ENCODE results near the gene PDE7B. TPM values are rescaled to one million over a fixed set of nuclear protein-coding genes. Genes with fewer than 3 reads are reported as not detected.

Gene PDE7B
- total RNA-seq, 2 experiments from 2014 or later: 0.29 to 0.34 TPM

DNA sequence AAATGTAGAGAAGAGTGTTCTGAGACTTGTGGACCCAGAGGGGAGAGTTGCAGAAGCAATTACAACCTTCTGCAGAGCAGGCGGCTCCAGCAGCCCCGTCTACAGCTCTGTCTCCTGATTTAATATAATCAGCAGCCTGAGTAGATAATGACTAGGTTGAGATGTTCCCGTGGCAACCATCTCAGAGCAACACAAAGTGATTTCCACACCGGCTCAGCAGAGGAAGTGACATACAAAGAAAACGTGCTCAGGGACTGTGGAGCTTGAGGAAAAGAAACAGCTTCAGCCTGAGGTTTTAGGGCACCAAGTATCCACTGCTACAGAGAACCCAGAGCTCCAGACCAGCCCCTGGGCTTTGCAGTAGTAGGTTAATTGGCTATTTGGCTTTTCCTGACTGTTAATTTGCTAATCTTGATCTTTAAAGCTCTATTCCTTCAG is 262.3 kb downstream of the PDE7B start:
- no peak for DNase-seq
- no peaks in the 10 kb centered on the region for H3K36me3 Mint-ChIP-seq (ENCODE audit: low read depth)
- CTCF ChIA-PET: no interaction called here
- peaks cover 7% of the 10 kb centered on the region for H3K27me3 Mint-ChIP-seq (ENCODE audit: low read depth)
- H3K27ac Mint-ChIP-seq: no peak overlapping the region
- POLR2A ChIA-PET: no interaction called here
- H3K4me3 Mint-ChIP-seq: no peak overlapping the region
- no peaks in the 10 kb centered on the region for H3K9me3 Mint-ChIP-seq (ENCODE audit: insufficient read depth)
- no peaks in the 10 kb centered on the region for H3K4me1 Mint-ChIP-seq (ENCODE audit: low read depth)
- peak; percentile 30 for ATAC-seq

DNA sequence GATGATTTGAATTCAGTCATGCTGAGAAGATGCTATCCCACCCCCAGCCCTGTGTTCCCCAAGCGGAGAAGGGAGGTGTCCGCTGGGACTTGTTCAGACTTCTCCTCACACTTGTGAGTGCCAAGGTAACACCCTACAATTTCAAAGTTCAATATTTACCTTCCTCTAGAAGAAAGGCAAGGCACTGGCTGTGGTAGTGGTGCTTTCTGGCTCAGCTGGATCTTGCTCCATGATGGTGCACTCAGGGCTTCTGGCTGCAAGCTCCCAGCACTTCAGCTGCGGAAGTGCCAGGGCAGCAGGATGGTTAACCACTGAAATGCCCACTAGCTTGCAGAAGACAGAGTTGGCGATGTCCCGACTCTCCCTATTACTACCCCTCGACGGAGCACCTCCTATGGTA is 263.2 kb downstream of the PDE7B start:
- Mint-ChIP-seq H3K4me1 (ENCODE audit: low read depth) (no peaks in the 10 kb centered on the region), H3K27ac (no peak overlapping the region), H3K36me3 (ENCODE audit: low read depth) (no peaks in the 10 kb centered on the region), H3K9me3 (ENCODE audit: insufficient read depth) (no peaks in the 10 kb centered on the region), H3K4me3 (no peak overlapping the region), H3K27me3 (ENCODE audit: low read depth) (peaks cover 7% of the 10 kb centered on the region)
- ChIA-PET POLR2A (no interaction called here), CTCF (no interaction called here)
- ATAC-seq (no peak), DNase-seq (no peak)

DNA sequence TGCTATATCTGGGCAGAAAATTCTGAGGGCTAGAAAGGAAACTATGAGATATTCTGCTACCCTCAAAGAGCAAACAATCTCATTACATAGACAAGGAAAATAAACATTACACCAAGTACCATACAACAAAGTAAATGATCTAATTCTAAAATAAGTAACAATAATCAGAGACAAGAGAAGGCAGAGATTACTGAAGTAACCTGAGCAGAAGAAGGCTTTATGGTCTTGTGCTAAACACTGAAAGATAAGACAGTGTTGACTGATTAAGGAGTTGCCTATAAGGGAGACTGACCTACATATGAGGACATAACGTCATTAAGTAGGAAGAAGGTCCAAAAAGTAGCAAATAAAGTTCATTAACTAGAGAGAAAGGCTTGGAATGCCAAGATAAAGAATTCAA is 264.4 kb downstream of the PDE7B start:
- no peak overlapping the region for H3K27ac Mint-ChIP-seq
- no peaks in the 10 kb centered on the region for H3K9me3 Mint-ChIP-seq (ENCODE audit: insufficient read depth)
- H3K36me3 Mint-ChIP-seq (ENCODE audit: low read depth): no peaks in the 10 kb centered on the region
- ChIA-PET POLR2A (no interaction called here), CTCF (no interaction called here)
- DNase-seq: no peak
- no peaks in the 10 kb centered on the region for H3K4me1 Mint-ChIP-seq (ENCODE audit: low read depth)
- H3K4me3 Mint-ChIP-seq: no peak overlapping the region
- ATAC-seq: no peak
- H3K27me3 Mint-ChIP-seq (ENCODE audit: low read depth): peaks cover 4% of the 10 kb centered on the region

DNA sequence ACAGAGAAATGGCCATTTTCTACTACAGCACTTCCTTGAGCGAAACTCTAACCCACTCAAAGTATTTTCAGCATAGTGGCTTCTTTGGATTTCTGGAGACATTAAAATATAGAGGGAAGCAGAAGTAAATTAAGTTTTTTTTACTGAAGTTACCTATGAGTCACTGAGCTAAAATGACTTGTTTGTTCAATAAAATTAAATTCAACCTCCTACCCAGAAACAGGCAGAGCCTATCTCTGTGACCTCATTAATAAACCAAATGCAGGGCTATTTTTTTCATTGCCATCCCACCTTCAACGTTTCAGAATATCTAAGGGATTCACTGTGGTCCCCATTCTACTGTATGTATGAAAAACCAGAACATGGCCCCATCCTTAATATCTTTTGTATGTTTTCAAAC is 265.6 kb downstream of the PDE7B start:
- ChIA-PET CTCF (no interaction called here), POLR2A (no interaction called here)
- no peaks in the 10 kb centered on the region for H3K9me3 Mint-ChIP-seq (ENCODE audit: insufficient read depth)
- no peak for ATAC-seq
- no peak overlapping the region for H3K27ac Mint-ChIP-seq
- no peaks in the 10 kb centered on the region for H3K36me3 Mint-ChIP-seq (ENCODE audit: low read depth)
- peaks cover 4% of the 10 kb centered on the region for H3K27me3 Mint-ChIP-seq (ENCODE audit: low read depth)
- DNase-seq: no peak
- no peaks in the 10 kb centered on the region for H3K4me1 Mint-ChIP-seq (ENCODE audit: low read depth)
- no peak overlapping the region for H3K4me3 Mint-ChIP-seq

DNA sequence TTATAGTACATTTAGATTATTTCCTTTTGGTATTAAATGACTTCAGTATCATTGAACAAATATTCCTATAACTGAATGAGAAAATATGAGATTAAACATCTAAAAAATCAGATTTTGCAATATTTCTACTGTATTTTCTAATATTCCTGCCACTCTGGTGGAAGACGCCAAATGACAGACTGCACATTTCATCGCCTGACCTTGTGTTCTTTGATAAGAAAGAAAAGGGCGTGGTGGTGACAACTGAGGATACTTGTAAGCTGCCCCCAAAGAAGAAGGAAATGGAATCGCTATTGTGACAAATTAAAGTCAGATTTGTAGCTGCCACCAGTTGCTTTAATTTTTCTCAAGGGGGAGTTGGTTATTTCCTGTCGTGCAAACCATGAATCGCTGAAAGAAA is 267.3 kb downstream of the PDE7B start:
- Mint-ChIP-seq H3K36me3 (ENCODE audit: low read depth) (no peaks in the 10 kb centered on the region), H3K27me3 (ENCODE audit: low read depth) (peaks cover 4% of the 10 kb centered on the region), H3K4me1 (ENCODE audit: low read depth) (no peaks in the 10 kb centered on the region), H3K9me3 (ENCODE audit: insufficient read depth) (no peaks in the 10 kb centered on the region), H3K27ac (no peak overlapping the region), H3K4me3 (no peak overlapping the region)
- no peak for DNase-seq
- CTCF ChIA-PET: no interaction called here
- no peak for ATAC-seq
- POLR2A ChIA-PET: no interaction called here

DNA sequence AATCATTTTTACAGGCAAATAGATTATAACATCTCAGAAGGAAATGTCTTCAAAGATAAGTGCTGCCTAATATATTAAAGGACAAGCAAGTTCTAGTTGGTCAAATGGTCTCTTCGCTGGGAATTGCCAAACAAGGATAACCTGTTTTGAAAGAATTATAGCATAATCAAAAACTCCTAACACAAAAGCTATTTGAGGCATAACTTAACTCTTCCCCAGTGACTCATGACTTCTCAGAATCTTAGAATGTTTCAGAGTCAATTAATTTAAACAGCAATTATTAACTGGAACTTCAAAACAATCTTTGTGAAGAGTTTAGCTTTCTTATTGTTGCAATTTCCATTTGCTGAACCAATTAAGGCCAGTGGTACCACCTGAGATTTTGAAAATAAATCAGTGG is 272.0 kb downstream of the PDE7B start:
- H3K4me1 Mint-ChIP-seq (ENCODE audit: low read depth): no peaks in the 10 kb centered on the region
- DNase-seq (no peak), ATAC-seq (no peak)
- no peak overlapping the region for H3K4me3 Mint-ChIP-seq
- ChIA-PET POLR2A (no interaction called here), CTCF (interaction anchor here (1.7 kb wide), 1 partner anchor 587 kb away, joined by 3 read pairs; no protein-coding TSS in a partner anchor)
- H3K36me3 Mint-ChIP-seq (ENCODE audit: low read depth): no peaks in the 10 kb centered on the region
- H3K27me3 Mint-ChIP-seq (ENCODE audit: low read depth): no peaks in the 10 kb centered on the region
- no peak overlapping the region for H3K27ac Mint-ChIP-seq
- H3K9me3 Mint-ChIP-seq (ENCODE audit: insufficient read depth): no peaks in the 10 kb centered on the region

DNA sequence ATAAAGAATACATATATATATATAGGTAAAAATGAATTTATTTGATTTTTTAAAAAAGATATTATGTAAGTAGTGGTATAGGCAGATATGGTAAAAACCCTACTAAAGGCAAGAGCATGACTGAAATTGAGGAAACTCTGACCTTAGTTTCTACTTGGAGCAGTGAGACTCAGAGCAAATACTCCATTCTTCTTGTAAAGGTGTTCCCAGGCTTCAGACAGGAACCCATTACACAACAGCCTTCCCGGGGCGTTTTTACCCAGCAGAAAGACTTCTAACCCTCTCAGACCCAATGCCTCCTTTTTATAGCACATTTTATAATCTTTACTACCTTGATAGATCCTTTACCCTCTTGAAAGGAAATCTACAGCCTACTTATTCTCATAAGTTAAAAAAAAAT is 274.1 kb downstream of the PDE7B start:
- Mint-ChIP-seq H3K36me3 (ENCODE audit: low read depth) (no peaks in the 10 kb centered on the region), H3K9me3 (ENCODE audit: insufficient read depth) (no peaks in the 10 kb centered on the region), H3K27ac (no peak overlapping the region), H3K4me3 (no peak overlapping the region), H3K4me1 (ENCODE audit: low read depth) (no peaks in the 10 kb centered on the region), H3K27me3 (ENCODE audit: low read depth) (no peaks in the 10 kb centered on the region)
- ChIA-PET CTCF (no interaction called here), POLR2A (no interaction called here)
- ATAC-seq: no peak
- no peak for DNase-seq

DNA sequence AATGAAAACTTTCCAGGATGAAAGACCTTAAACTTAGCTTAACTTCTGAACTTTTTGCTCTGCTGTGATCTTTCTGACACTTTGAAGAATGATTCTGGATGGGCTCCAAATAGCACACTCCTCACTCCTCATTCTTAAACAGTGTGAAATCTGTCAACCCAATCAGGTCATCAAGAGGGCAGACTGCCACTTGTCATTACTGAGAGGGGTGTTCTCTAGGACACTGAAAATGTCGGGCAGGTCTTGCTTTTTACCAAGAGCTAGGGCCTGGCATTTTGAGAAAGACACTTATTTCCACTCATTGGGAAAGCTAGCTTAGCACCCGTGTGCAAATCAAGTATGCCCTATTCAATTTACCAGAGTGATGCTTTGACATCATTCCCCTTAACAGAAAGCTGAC is 276.4 kb downstream of the PDE7B start:
- POLR2A ChIA-PET: no interaction called here
- no peak overlapping the region for H3K4me3 Mint-ChIP-seq
- no peak overlapping the region for H3K27ac Mint-ChIP-seq
- CTCF ChIA-PET: no interaction called here
- H3K27me3 Mint-ChIP-seq (ENCODE audit: low read depth): no peaks in the 10 kb centered on the region
- no peaks in the 10 kb centered on the region for H3K4me1 Mint-ChIP-seq (ENCODE audit: low read depth)
- DNase-seq: no peak
- no peaks in the 10 kb centered on the region for H3K9me3 Mint-ChIP-seq (ENCODE audit: insufficient read depth)
- no peak for ATAC-seq
- no peaks in the 10 kb centered on the region for H3K36me3 Mint-ChIP-seq (ENCODE audit: low read depth)

DNA sequence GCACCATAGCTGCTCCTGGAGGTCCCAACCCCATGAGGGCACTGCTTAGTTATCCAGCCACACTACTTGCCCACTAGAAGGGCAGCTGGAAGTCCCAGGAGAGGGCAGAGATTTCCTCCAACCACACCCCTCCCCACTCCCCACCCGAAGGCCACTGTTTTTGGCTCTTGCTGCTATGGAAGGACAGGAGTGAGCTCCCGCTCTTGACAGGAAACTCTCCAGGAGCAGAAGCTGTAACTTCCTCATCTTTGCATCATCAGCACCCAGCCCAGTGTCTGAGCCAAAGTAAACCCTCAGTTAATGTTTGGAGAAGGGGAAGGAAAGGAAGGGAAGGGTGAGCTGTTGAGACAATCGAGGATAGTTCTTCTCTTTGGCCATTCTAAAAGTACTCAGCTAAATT is 277.9 kb downstream of the PDE7B start:
- ATAC-seq (no peak), DNase-seq (no peak)
- Mint-ChIP-seq H3K4me3 (no peak overlapping the region), H3K36me3 (ENCODE audit: low read depth) (no peaks in the 10 kb centered on the region), H3K27ac (no peak overlapping the region), H3K27me3 (ENCODE audit: low read depth) (peaks cover 5% of the 10 kb centered on the region), H3K9me3 (ENCODE audit: insufficient read depth) (no peaks in the 10 kb centered on the region), H3K4me1 (ENCODE audit: low read depth) (no peaks in the 10 kb centered on the region)
- CTCF ChIA-PET: no interaction called here
- POLR2A ChIA-PET: no interaction called here

DNA sequence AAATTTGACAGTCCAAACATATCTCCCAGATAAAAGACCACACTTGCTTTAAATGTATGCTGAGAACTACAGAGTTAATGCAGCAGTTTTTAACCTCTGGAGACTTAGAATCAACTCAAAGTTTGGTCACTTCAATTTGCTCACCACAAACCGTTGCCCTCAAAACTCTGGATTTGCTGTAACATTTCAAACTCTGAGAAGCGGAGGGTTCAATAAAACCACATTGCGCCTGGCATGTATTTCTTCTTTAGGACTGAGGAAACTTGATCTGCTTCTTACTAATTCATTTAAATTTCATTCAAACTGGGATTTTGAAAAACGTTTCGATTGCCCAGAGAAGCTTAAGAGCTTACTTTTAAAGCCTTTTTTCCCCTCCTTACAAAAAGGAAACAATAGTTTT is 282.8 kb downstream of the PDE7B start:
- no peak for DNase-seq
- H3K27me3 Mint-ChIP-seq (ENCODE audit: low read depth): peaks cover 5% of the 10 kb centered on the region
- H3K27ac Mint-ChIP-seq: no peak overlapping the region
- no peaks in the 10 kb centered on the region for H3K9me3 Mint-ChIP-seq (ENCODE audit: insufficient read depth)
- ChIA-PET CTCF (no interaction called here), POLR2A (no interaction called here)
- H3K4me1 Mint-ChIP-seq (ENCODE audit: low read depth): no peaks in the 10 kb centered on the region
- no peaks in the 10 kb centered on the region for H3K36me3 Mint-ChIP-seq (ENCODE audit: low read depth)
- H3K4me3 Mint-ChIP-seq: no peak overlapping the region
- ATAC-seq: no peak

DNA sequence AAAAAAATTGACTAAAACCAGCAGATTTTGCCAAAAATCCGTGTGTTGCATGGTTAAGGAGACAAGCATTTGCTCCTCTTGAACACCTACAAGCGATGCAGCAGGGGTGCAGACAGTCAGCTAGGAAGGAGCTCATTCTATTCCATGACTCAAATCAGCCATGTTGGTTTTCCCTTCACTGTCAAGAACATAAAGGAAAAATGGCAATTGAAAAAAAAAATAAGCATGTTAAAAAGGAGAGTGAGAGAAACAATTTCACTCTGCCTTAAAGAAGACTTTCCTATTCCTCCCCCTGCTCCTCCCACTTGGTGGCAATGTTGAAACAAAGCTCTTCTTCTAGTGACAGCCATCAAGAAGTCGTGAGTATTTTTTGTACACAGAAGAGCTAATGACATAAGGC is 283.2 kb downstream of the PDE7B start:
- ChIA-PET POLR2A (no interaction called here), CTCF (no interaction called here)
- H3K36me3 Mint-ChIP-seq (ENCODE audit: low read depth): no peaks in the 10 kb centered on the region
- no peaks in the 10 kb centered on the region for H3K9me3 Mint-ChIP-seq (ENCODE audit: insufficient read depth)
- peaks cover 5% of the 10 kb centered on the region for H3K27me3 Mint-ChIP-seq (ENCODE audit: low read depth)
- H3K4me3 Mint-ChIP-seq: no peak overlapping the region
- H3K27ac Mint-ChIP-seq: no peak overlapping the region
- ATAC-seq (no peak), DNase-seq (no peak)
- H3K4me1 Mint-ChIP-seq (ENCODE audit: low read depth): no peaks in the 10 kb centered on the region

DNA sequence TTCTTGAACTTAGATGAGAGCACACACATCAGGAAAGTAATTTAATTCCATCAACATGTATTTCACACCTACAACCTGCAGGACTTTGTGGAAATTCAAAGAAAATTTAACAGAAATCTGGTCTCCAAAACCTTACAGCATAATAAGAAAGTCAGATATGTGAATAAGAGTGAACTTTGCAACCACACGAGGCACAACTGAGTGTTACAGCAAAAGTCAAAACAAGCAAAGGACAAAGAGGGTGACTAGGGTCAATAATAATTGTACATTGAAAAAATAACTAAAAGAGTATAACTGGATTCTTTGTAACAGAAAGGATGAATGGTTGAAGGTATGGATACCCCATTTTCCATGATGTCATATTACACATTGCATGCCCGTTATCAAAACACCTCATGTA is 284.8 kb downstream of the PDE7B start:
- no peaks in the 10 kb centered on the region for H3K9me3 Mint-ChIP-seq (ENCODE audit: insufficient read depth)
- DNase-seq (no peak), ATAC-seq (no peak)
- H3K4me3 Mint-ChIP-seq: no peak overlapping the region
- ChIA-PET CTCF (no interaction called here), POLR2A (no interaction called here)
- no peak overlapping the region for H3K27ac Mint-ChIP-seq
- no peaks in the 10 kb centered on the region for H3K4me1 Mint-ChIP-seq (ENCODE audit: low read depth)
- H3K36me3 Mint-ChIP-seq (ENCODE audit: low read depth): no peaks in the 10 kb centered on the region
- peaks cover 5% of the 10 kb centered on the region for H3K27me3 Mint-ChIP-seq (ENCODE audit: low read depth)

DNA sequence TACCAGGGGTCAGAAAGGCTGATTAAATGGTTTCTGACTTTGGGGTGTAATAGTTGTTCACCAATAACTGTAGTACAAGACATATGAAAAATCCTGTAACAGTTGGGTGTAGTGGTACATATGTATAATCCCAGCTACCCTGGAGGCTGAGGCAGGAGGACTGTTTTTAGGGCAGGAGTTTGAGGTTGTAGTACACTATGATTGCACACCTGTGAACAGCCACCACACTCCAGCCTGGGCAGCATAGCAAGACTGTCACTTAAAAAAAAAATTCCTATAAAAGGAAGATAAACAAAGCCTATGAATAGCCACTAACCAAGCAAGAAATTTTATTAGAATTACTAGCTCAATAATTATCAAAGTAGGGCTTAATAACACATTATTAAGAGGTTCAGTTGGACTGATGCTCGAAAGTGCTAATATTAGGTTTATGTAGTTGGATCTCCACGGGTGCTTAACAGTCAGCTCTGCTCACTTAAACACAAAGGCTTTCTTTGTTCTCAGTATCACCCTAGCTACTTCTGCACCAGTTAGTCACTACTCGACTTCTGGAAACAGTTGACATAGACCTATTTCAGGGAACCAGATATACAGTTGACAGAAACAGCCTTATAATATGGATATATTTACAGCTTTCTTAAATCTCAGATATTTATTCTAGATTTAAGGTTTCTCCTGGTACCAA is 285.6 kb downstream of the PDE7B start:
- CTCF ChIA-PET: no interaction called here
- no peak for DNase-seq
- H3K27me3 Mint-ChIP-seq (ENCODE audit: low read depth): peaks cover 5% of the 10 kb centered on the region

More for the DNA sequence above, 285.6 kb downstream of the PDE7B start:
- Mint-ChIP-seq H3K4me3 (no peak overlapping the region), H3K4me1 (ENCODE audit: low read depth) (no peaks in the 10 kb centered on the region), H3K9me3 (ENCODE audit: insufficient read depth) (peaks cover 7% of the 10 kb centered on the region), H3K36me3 (ENCODE audit: low read depth) (no peaks in the 10 kb centered on the region), H3K27ac (no peak overlapping the region)
- POLR2A ChIA-PET: no interaction called here
- no peak for ATAC-seq

Measured in activated CD8-positive, alpha-beta T cell treated with anti-CD3 and anti-CD28 coated beads, Interleukin-2, amount 10 ng/mL, durations not matched to agents 7 days and 5 days (primary cell).